Right renal cortex interstitium (tissue), 3 donors: Measurements from ENCODE around the gene DNAH6. TPM values are rescaled to one million over a fixed set of nuclear protein-coding genes. Genes with fewer than 3 reads are reported as not detected.
A peak's percentile ranks its signal among the peaks of the same experiment; 100 is the strongest.

Source experiments
- DNase-seq, 3 donors: peaks; one replicate each; pipeline ENCODE4 v3.0.0-alpha.2; 2013; ENCODE audit warnings: low read depth in 3 of 3, low spot score in 2 of 3
- polyA plus RNA-seq, 3 donors: library from polyadenylated mRNA; unstranded; fragments of 120-200 nt; gene quantifications; one replicate each; pipeline ENCODE4 v1.2.1, GENCODE V29; 2013; ENCODE audit not compliant: insufficient read length in 3 of 3

The DNAH6 gene
- polyA plus RNA-seq, 3 donors: 1.8 to 2.5 (median 1.9) TPM

DNA sequence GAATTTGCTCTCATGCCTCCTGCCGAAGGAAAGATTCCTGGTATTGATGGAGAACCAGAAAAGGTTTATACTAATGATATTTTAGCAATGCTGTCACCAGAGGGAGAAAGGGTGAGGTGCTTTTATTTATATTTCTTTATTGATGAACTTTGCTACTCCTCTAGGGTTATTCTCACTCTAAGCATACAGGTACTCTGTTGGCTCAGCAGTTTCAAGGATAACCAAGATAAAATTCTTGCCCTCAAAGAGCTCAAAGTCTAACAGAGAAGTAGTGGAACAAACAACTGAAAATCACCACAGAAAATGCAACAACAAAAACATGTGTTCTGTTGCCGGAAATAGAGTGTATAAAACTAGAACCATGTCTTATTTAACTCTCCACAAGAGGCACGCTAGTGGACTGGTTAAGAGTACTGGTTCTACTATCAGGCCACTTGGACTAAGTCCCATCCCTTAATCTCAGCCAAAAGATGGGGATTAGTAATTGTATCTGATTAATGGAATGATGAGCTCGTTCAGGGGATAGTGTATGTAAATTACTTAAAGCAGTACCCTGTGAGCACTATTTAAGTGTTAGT is 103.6 kb downstream of the DNAH6 start:
- DNase-seq: no peak

GRCh38 chr2:84628486-84628885 is 112.2 kb downstream of the DNAH6 start:
- no peak for DNase-seq

DNA sequence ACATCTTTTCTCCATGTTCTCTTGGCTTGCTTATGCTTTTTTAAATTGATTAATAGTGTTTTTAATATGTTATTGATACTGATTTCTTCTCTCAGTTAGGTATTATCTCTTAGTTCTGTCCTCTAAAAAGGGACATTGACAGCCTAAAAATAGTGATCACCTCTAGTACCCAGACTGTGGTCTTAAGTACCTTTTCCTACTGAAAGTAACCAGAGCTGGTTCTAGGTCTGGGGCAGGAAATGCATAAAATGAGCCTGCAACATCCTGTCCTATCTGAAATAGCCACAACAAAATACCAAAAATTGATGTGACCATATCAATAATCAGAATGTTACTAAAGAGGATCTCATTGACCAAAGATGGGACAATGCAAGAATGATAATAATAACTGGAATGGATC is 113.3 kb downstream of the DNAH6 start:
- DNase-seq: no peak

GRCh38 chr2:84631047-84631446 is 114.7 kb downstream of the DNAH6 start:
- DNase-seq: peak in 1 of 3 donors; percentile 15

GRCh38 chr2:84631985-84632384 is 115.7 kb downstream of the DNAH6 start:
- DNase-seq: no peak

DNA sequence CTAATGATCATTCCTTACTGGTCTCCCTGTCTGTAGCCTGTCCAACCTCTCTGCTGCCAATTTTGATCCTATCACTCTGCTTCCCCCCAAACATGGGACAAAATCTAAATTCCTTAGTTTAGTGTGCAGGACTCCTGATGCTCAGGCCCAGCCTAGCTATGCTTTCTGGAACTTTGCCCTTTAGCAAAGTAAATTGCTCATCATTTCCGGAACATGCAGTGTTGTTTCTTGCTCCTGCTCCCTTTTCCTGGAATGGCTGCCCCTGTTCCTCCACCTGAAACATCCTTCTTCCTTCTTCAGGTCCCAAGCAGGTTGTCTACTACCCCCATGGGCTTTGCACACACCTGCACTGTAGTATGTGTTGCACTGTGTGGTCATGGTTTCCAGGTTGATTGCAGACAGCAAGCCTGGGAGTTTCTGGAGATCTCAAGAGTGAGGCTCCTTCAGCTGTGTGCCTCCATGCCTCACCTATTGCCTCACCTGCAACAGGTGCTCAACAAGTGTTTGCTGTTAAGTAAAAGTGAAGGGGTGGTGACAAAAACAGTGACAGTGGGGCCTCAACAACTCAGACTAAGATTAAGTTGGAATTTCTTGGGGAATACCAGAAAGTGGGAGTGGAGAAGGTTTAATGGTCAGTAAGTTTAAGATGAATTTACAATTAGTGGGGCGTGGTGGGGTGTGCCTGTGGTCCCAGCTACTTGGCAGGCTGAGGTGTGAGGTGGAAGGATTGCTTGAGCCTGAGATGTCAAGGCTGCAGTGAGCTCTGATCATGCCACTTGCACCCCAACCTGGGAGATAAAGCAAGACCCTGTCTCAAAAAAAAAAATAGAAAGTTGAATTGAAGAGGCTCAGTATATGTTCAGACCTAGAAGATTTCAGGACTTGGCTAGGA is 120.0 kb downstream of the DNAH6 start:
- DNase-seq: no peak

DNA sequence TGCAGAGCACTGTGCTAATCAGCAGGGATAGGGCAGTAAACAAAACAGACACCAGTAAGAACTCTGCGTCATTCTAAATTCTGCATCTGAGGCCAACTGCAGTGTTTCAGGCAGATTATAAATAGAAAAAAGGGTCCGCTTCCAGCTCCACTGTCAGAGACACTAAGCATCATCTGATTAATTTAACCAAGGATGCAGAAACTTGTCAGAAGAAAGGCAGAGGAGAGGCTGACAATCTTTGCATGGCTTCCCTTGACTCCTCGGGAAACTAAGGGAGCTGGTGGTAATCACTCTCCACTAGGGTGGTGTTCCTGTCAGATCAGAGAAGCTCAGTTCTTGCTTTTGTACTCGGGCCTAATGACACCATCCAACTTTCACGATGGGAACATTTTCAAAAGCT is 123.5 kb downstream of the DNAH6 start:
- no peak for DNase-seq

DNA sequence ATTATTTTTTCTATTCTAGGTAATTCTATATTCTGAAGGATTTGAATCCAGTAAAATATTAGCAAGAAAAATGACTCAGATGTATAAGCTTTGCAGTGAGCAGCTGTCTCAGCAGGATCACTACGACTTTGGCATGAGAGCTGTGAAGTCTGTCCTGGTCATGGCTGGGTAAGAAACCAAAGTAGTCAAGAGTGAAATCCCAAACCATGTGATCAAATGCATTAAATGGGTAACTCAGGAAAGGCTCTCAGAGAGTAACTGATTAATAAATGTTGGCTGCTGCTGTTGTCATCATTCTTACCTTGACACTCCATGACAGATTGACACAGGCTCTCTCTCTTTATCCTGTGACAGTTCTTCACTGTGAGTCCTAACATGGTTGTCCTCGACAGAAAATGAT is 124.1 kb downstream of the DNAH6 start:
- peak in 1 of 3 donors; percentile 15 for DNase-seq

- no peak for DNase-seq
These were observed 124.7 kb downstream of the DNAH6 start for GRCh38 chr2:84641021-84641420.

DNA sequence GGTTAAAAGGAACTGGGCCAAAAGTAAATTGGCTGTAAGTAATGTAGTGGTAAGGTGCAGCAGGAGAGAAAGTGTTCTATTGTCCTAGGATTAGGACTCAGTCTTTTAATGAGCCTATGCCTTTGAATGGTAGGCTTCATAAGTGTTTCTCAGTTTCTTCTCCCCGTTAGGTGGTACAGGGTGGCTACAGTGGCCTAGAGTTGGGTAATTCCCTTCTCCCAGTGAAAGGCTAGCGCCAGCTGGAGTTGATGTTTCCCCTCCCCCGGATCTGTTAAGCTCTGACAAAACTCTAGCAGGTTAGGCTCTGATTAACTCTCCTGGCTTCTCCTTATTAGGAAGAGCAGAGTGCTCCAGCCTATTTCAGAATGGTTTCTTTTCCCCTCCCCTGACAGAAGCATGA is 127.7 kb downstream of the DNAH6 start:
- DNase-seq: no peak

DNA sequence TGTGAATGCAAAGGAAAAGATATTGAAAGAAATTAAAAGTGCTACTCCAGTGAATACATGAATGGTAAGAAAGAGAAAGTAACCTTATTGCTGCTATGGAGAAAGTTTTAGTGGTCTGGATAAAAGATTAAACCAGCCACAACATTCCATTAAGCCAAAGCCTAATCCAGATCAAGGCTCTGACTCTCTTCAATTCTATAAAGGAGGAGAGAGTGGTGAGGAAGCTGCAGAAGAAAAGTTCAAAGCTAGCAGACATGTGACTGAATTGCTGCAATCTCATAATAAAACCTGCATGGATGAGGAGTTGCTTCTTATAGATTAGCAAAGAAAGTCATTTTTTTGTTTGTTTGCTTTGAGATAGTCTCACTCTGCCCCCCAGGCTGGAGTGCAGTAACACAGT is 130.2 kb downstream of the DNAH6 start:
- DNase-seq: no peak

GRCh38 chr2:84647267-84647666 is 131.0 kb downstream of the DNAH6 start:
- DNase-seq: no peak

- no peak for DNase-seq
These were observed 132.8 kb downstream of the DNAH6 start for GRCh38 chr2:84649058-84649457.

DNA sequence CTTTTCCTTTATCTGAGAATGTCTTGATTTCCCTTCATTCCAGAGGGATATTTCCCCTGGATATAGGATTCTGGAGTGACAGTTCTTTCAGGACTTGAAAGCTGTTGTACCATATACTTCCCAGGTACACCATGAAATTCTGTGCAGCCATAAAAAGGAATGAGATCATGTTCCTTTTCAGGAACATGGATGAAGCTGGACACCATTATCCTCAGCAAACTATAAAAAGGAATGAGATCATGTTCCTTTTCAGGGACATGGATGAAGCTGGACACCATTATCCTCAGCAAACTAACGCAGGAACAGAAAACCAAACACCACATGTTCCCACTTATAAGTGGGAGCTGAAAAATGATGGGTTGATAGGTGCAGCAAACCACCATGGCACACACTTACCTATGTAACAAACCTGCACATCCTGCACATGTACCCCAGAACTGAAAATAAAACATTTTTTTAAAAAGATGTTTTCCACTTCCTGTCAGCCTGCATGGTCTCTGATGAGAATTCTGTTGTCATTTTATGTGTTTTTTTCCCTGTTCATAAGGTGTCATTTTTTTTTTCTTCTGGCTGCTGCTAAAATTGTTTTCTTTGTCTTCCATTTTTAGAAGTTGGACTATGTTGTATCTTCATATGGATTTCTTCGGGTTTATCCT is 133.3 kb downstream of the DNAH6 start:
- no peak for DNase-seq

DNA sequence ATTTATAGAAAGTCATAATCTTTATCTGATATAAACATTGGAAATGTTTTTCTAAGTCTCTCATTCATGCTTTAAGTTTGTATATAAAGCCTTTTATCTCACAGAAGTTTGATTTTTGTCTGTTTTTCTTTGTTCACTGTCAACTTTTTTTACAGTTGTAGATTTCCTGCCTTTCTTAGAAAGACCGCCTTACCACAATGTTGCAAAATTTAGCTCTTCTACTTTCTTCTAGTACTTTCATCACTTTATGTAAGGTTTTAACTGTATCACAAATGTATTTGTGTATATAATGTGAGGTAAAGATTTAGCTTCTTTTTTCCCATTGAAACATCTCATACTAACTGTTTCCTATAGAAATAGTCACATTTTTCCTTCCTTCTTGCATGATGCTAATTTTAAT is 136.1 kb downstream of the DNAH6 start:
- DNase-seq: no peak

- DNase-seq: no peak
These were observed 137.0 kb downstream of the DNAH6 start for GRCh38 chr2:84653302-84653701.

GRCh38 chr2:84654414-84654813 is 138.1 kb downstream of the DNAH6 start:
- no peak for DNase-seq

- no peak for DNase-seq
These were observed 152.8 kb downstream of the DNAH6 start for GRCh38 chr2:84669122-84669521.

DNA sequence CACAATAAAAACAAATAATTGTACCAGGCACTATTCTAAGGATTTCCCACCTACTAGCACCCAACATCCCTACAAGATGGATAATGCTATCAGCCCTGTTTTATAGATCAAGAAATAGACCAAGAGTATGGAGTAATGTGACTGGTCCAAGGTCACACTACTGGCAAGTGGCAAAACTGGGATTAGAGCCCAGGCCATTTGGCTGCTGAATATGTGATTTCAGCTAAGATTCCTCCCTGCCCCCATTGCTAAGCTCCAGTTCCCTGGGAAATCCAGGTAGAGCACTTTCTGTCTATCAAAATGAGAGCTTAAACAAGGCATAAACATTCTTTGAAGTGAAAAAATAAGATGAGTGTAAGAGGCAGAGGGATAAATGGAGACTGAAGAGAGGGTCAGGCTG is 157.8 kb downstream of the DNAH6 start:
- no peak for DNase-seq

GRCh38 chr2:84674586-84674985 is 158.3 kb downstream of the DNAH6 start:
- DNase-seq: no peak

DNA sequence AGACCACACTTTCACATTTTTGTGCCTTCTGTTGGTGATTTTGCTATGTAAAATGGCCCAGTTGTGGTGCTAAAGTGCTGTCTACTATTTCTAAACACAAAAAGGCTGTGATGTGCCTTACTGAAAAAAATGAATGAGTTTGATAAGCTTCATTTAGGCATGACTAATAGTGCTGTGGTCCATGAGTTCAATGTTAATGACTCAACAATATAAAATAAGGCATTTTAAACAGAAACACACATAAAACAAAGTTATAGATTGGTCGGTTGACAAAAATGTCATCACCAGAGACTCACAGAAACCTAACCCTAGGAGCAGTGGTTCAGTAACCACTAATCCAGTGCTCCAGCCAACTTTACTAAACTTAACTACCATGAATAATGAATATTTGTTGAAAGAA is 160.0 kb downstream of the DNAH6 start:
- no peak for DNase-seq

- DNase-seq: no peak
These were observed 161.9 kb downstream of the DNAH6 start for GRCh38 chr2:84678214-84678613.
